ENCODE data around the gene C12orf76.
"Not testable (repeated sequence)": the region's sequence is repeated elsewhere in the genome, so short reads cannot be mapped to it uniquely, and the experiment has no call there.

C12orf76 gene

GRCh38 chr12:110015132-110015531, 33.2 kb downstream of the C12orf76 start:
- no peak for DNase-seq

- no peak for DNase-seq
Measured at GRCh38 chr12:110012659-110013058, 35.7 kb downstream of the C12orf76 start.

GRCh38 chr12:110012137-110012536, 36.2 kb downstream of the C12orf76 start:
- DNase-seq: no peak

GRCh38 chr12:110010853-110011723, 37.2 kb downstream of the C12orf76 start:
- DNase-seq: no peak

GRCh38 chr12:110008681-110009398, 39.5 kb downstream of the C12orf76 start:
- not testable (repeated sequence) for DNase-seq

- DNase-seq: no peak
Measured at GRCh38 chr12:110007881-110008280, 40.4 kb downstream of the C12orf76 start.

GRCh38 chr12:110006115-110006514, 42.2 kb downstream of the C12orf76 start:
- no peak for DNase-seq

- no peak for DNase-seq
Measured at GRCh38 chr12:110005319-110005973, 42.9 kb downstream of the C12orf76 start.

- no peak for DNase-seq
Measured at GRCh38 chr12:110004598-110004997, 43.7 kb downstream of the C12orf76 start.

GRCh38 chr12:110002676-110003515, 45.4 kb downstream of the C12orf76 start:
- no peak for DNase-seq

GRCh38 chr12:110001596-110001995, 46.7 kb downstream of the C12orf76 start:
- no peak for DNase-seq

GRCh38 chr12:109999983-110000505, 48.3 kb downstream of the C12orf76 start:
- no peak for DNase-seq

GRCh38 chr12:109999649-109999971, 48.7 kb downstream of the C12orf76 start:
- no peak for DNase-seq

- DNase-seq: peak; percentile 88
Measured at GRCh38 chr12:109998904-109999648, 49.2 kb downstream of the C12orf76 start, which contains the start of gene ANKRD13A. ANKRD13A (plus strand) TSS chr12:109999430; CDS start chr12:109999689, 259 bp downstream.

- no peak for DNase-seq
Measured at GRCh38 chr12:109998241-109998903, 50.0 kb downstream of the C12orf76 start.

GRCh38 chr12:109997393-109997792, 50.9 kb downstream of the C12orf76 start:
- DNase-seq: no peak

GRCh38 chr12:109996483-109996853, 51.9 kb downstream of the C12orf76 start:
- DNase-seq: no peak

- DNase-seq: peak; percentile 66
Measured at GRCh38 chr12:109995686-109996482, 52.4 kb downstream of the C12orf76 start, which contains the start of gene GIT2. GIT2 (minus strand) TSS chr12:109996368; CDS start chr12:109996224, 144 bp downstream.

- DNase-seq: no peak
Measured at GRCh38 chr12:109995361-109995685, 53.0 kb downstream of the C12orf76 start.

Measured in NCI-H2029 treated with DMSO at 0.1 percent for 48 hours (cell line).